Activated CD8-positive, alpha-beta memory T cell treated with anti-CD3 and anti-CD28 coated beads for 48 hours (primary cell): ENCODE results near the gene SLC25A41.
A peak's percentile ranks its signal among the peaks of the same experiment; 100 is the strongest.

ENCODE experiments used
- DNase-seq, 3 experiments: peaks; one replicate each; pipeline ENCODE4 v3.0.0-alpha.2; 2020; ENCODE audit warnings: low read depth in 2 of 3, low spot score in 2 of 3

SLC25A41 gene

DNA sequence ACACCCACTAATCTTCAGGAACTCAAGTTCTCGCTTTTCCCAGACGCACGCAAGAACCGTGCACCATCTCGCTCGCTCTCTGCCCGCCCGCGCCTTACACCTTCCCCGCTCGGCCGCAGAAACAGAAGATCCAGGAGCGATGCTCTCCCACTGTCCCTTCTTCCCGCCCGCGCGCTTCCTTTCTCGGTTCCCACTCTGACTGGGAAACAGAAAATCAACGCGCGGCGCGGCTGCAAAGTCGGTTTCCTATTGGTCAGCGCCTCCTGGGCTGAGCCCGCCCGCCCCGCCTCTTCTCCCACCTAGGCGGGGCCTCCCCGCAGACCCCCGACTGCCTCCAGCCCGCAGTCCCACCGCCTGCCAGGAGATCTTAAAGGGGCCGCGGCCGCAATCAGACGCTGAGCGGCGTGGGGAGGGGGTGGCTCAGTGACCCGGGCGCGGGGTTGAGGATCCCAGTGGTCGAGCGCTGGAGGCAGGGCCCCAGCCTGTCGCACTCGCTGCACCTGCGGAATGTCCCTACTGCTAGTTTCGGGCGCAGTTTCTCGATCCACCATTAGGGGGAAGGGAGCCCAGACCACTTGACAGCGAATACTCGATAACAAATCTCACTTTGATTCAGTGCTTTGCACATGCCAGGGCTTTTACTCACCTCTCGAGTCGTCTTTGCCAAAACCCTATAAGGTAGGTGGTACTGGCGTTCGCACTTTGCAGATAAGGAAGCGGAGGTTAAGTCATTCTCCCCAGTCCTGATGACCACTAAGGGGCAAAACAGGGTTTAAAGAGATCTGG lies 26.7 kb upstream of the SLC25A41 start:
- peak; percentile 91 to 92 (median 92) for DNase-seq

DNA sequence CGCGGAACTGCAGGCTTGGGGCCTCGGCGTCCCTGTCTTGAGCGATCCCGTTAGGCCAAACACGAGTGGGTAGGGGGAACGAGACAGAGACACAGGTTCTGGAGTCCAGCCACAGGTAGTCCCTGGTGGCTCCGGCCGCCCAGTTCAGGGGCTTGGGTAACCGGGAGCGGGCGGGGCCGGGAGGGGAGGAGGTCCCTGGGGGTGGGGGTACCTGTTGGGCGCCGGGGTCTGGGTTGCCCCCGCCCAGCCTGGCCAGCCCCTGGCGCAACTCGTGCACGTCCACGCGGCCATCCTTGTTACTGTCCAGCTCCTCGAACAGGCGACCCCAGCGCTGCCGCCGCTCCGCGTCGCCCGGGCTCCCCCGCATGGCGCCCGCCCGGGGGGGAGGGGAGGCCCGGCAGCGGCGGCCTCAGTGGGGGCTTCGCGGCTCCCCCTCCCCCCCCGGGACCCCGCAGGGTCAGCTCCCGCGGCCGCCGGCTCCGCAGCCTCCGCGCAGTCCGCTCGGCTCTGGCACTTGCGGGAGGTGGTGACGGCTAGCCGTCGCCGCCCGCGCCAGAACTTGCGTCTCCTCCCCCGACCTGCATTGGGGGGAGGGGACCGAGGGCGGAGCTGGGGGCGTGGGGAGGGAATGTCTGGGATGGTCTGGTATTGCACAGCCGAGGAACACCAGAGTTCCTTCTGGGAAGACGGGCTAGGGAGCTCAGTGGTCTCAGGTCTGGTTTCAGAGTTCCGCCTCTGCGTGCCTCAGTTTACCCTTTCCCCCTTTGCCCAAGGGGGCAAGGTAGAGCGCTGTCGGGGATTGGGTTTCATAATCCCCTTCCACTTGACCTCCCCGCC lies 25.9 kb upstream of the SLC25A41 start, which contains the start of gene SLC25A23:
Gene SLC25A23 (minus strand): TSS at position 531 of the 837 bp plus-strand sequence. CDS start 164 bp downstream, at position 367.
- DNase-seq: peak; percentile 32 to 40 (median 33)

DNA sequence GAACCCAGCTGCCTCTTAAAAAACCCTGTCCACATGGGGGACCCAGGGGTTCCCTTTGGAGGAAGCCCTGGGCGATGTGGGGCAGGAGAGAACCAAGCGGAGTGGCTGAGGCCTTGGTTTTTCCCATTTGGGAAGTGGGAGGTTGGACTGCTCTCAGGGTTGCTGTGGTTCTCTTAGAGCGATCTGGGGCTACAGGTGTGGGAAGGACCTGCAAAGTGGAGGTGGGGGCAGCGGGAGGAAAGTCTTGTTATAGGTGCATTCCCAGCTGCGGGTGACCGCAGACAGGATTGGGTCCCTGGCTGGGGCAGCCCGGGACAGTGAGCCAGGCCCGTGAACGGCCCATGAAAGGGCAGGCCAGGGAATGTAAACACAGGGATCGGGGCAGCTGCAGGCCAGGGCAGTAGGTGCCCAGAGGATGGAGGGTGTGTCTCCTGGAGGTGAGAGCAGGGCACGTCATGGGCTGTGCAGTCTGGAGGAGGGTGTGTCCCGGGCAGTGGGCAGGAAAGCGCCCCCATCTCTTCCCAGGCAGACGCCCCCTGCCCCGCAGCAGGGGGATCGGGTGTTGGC lies 25.2 kb upstream of the SLC25A41 start:
- DNase-seq: no peak

DNA sequence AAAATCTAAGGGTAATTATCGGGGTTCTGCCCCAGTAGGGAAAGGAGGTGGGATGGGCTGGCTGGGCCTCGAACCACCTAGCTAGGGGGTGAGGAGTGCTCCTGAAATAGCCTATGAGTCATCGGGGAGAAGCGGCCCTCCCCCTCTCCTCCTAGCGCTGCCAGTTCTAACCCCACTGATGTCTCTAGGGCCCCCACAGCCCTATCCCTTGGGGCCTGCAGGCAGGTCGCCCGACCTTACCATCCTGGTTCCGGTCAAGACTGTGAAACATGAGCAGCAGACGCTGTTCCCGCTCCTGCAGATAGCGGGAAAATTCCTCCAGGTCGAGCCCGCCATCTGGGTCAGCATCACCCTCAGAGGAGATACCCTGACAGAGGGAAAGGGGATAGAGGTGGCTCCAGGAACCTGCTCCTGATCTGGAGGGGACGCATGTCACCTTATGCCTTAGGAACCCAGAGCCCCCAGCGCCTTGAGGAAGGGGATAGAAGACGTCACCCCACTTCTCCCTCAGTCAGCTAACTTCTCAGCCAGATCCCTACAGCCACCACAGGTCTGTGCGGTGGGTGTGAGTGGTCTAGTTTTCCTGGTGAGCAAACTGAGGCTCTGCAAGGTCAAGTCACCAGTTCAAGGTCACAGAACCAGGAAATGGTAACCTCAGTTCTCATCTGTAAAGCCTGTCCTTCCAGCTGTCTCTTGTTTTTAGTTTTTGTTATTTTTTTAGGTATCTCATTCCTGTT lies 24.6 kb upstream of the SLC25A41 start:
- no peak for DNase-seq

DNA sequence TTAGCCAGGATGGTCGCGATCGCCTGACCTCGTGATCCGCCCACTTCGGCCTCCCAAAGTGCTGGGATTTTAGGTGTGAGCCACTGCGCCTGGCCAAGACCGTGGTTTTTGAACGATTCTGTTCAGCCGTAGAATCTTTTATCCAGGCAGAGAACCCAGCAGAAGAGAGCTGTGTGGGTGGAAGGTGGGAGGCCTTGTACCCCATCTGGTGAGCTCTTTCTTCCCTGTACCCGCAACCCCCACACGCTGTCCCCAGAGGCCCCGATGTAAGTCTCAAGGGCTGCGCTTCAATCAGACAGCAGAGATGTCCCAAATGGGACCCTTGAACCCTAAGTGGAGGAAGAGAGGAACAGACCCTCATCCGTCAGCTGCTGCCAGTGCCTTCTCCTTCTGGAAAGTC lies 22.4 kb upstream of the SLC25A41 start:
- no peak for DNase-seq

DNA sequence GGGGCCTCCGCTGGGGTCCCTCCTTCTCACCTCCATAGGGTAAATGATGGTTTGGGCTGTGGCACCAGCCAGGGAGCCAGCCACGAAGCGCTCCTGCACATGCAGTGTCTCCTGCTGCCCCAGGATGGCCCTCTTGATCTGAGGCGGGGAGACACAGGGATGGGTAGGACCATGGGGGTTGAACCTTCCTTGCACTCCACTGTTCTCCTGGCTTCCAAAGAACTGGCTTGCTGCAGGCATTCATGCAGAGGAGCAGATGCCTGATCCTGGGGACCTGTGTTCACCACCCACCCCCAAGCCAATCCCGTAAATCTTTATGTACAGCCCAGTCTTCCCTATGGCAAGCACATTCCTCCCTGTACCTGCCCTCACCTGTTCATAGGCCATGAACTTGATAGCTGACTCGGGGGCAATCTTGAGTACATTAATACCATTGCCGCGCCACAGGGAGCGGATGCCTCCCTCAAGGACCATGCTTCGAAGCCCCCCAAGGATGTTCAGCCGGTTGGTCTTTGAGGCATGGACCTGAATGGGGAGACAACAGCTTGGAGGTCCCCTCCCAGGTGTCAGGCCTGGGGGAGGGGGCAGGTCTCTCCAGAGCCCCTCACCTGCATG lies 20.5 kb upstream of the SLC25A41 start:
- DNase-seq: no peak

DNA sequence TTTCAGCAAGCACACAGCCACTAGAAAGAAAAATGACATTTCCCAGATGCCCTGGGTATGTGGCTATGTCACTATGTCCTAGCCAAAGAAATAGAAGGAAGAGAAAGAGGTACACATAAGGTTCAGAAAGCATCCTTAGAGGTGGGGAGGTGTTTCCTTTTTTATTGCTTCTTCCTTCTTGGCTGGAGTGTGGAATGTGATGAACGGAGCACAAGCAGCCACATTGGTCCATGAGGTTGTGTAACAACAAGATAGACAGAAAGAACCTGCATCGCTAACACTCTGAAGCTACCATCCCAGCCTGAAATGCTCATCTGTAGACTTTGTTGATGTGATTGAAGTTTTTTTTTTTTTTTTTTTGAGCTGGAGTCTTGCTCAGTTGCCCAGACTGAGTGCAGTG lies 19.3 kb upstream of the SLC25A41 start:
- DNase-seq: no peak

DNA sequence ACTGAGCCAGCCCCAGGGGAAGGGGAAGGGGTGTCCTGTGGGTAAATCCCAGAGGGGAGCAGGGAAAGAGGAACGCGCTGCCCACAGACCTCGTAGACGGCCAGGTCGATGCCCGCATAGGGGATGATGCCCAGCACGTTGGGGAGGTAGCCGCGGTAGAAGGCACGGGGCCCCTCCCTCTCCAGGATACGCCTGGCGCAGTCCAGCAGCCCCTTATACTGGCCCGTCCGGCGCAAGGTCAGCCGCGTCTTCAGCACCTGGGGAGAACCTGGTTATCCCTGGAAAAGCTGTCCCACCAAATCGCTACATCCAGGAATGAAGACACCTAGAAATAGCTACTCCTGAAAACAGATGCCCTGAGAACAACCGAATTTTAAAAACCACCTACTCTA lies 18.7 kb upstream of the SLC25A41 start:
- no peak for DNase-seq

DNA sequence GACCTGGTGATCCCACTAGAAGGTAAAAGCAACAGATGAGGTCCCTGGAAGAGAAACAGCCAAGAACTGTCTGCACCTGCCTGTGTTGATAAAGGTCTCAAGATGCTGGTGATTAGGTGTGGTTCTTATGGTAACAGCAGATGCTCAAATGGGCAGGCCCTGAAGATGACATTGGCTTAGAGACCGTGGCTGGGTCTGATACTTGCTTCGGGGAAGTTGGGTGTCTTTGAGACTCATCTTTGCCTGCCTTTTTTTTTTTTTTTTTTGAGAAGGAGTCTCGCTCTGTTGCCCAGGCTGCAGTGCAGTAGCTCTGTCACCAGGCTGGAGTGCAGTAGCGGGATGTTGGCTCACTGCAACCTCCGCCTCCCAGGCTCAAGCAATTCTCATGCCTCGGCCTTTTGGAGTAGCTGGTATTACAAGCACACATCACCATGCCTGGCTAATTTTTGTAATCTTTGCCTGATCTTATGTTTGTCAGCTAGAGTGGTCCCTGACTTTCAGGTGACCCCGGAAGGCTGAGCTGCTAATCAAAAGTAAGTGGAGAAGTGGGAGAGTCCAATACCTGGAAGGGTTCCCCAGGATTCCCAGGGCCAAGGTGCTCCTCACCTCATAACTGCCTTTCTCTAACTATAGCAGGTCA lies 18.1 kb upstream of the SLC25A41 start:
- no peak for DNase-seq

DNA sequence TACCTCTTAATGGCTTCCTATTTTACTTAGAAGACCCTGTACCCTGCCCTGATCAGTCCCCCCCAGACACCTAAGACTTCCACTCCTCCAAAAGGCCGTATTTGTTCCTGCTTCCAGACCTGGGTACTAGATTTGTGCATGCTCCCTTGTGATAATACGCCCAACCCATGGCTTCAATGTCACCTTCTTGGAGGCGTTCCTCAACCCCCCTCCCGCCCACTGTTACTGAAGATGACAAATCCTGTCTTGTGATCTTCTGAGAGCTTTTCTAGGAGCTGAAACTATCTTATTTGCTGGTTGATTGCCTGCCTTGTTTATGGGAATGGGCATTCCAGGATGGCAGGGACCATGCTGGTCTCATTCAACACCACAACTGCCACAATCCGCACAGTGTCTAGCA lies 16.6 kb upstream of the SLC25A41 start:
- DNase-seq: no peak

DNA sequence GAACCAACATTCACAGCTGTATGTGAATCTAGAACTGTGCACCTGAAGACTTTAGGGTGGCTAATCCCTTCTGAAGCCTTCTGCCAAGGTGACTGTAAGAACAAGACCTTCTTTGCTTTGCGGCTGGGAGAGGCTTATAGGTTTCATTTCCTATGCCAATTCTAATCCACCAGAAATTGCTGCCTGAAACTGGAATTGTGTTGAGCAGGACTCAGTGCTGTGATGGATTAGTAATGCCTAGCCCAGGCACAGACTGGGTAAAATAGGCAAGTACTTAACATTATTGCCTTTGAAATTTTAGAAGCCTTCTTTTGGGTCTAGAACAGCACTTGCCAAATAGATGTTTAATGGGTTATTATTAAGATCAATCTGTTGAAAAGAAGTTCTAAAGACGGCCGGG lies 14.5 kb upstream of the SLC25A41 start:
- DNase-seq: no peak

DNA sequence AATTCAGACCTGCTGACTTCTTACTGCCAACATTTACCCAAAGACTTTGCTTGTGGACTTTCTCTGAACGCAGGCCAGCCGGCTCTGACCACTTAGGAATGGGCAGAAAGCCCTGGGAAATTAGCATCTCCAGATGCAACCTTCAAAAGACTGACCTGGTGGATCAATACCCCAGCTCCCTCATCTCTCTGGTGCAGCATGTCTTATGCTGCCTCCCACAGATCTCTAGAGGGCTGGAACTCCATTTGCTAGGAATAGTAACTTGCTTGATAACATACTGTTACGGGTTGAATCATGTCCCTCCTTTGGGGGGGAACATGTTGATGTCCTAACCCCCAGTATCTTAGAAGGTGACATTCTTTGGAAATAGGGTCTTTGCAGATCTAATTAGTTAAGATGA lies 12.9 kb upstream of the SLC25A41 start:
- no peak for DNase-seq

DNA sequence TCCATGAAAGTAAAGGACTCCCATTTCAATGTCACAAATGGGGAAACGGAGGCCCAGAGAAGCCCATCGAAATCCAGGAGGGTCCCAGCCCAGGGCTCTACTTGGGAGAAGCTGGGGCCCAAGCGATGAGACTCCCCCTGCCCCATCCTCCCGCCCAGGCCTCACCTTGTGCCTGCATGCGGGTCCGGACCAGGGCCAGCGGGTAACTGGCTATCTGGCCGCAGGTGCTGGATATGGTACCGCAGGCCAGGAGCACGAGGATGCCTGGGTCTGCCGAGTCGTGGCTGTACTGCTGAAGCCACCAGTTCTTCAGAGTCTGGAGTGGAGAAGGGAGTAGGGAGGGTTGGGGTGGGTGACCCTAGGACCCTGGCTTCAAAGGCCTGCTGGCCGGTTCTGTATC lies 10.4 kb upstream of the SLC25A41 start:
- no peak for DNase-seq

DNA sequence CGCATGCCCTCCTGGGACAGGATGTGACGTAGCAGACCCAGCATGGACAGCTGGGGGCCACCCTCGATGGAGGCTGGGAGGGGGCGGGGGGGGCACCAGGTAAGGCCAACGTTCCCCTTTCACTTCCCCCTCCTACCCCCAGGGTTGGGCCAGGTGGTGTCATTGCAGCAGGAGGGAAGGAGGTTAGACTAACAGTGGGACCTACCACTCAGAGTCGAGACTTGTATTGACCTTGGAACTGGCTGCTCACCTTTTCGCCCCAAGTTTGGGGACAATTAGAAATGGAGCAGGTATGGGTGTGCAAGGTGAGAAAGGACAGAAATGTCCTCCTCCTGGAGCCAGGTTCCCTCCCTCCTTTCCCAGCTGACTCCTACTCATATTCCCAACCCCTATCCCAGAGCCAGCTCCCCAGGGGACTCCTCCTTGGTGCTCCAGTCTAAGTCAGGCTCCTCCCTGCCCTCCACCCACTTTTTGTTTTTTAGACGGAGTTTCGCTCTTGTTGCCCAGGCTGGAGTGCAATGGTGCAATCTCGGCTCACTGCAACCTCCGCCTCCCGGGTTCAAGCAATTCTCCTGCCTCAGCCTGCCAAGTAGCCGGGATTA lies 8.6 kb upstream of the SLC25A41 start:
- no peak for DNase-seq

DNA sequence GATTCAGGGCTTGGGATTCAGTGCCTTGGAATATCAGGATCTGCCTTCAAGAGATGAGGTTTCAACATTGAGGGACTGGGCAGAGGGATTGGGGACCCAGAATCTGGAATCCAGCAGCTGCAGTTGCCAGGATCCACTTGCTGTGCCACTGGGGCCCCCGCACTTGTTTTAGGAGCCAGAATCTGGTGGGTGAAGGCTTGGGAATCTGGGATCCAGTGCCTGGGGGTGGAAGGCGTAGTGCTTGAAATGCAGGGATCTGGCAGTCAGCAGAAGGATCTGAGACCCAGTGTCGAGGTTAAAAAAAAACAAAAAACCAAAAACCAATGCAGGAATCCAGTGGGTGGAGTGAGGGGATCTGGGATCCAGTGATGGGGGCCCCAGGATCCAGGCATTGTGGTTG lies 7.3 kb upstream of the SLC25A41 start:
- no peak for DNase-seq

DNA sequence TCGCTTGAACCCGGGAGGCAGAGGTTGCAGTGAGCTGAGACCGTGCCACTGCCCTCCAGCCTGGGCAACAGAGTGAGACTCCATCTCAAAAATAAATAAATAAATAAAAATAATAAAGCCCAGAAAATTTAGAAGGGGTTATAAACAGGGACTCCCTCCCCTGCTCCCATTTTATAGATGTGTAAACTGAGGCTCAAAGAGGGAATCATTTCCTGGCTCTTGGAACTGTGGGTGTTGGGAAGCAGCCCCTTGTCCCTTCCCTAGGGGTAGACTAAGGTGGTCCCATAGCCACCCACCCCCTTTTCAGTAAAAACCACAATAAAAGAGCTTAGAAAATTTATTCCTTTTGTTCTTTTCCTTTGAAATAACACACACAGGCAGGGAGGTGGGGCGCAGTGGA lies 6.2 kb upstream of the SLC25A41 start:
- no peak for DNase-seq

DNA sequence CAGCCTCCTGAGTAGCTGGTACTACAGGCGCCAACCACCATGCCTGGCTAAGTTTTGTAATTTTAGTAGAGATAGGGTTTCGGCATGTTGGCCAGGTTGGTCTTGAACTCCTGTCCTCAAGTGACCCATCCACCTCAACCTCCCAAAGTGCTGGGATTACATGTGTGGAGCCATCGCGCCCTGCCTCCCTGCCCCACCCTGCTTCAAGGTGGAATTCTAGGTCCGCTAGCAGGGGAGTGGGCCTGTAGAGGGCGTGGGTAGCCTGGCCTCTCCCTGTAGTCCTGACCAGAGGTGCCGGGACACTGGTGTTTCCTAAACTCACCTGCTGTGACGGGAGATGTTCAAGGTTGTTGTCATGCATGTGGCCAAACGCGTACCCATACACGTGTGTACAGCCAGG lies 398 bp downstream of the SLC25A41 start:
- no peak for DNase-seq

DNA sequence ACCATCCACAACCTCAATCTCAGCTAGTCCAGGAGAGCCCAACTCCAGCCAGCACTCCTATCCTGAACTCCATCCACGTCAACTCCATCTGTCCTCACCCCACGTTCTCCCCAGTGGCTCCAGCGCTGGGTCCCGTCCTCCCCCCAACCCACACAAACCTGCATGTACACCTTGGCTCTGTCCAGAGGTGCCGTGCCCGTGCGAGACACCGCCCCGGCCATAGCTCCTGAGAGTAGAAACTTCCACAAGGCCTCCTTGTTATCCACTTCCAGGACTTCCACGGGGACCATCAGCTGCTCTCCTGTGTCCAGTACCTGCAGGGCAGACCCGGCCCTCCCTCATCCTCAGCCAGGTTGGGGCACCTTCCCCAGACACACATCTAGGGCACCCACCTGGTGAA lies 1.7 kb downstream of the SLC25A41 start:
- no peak for DNase-seq

DNA sequence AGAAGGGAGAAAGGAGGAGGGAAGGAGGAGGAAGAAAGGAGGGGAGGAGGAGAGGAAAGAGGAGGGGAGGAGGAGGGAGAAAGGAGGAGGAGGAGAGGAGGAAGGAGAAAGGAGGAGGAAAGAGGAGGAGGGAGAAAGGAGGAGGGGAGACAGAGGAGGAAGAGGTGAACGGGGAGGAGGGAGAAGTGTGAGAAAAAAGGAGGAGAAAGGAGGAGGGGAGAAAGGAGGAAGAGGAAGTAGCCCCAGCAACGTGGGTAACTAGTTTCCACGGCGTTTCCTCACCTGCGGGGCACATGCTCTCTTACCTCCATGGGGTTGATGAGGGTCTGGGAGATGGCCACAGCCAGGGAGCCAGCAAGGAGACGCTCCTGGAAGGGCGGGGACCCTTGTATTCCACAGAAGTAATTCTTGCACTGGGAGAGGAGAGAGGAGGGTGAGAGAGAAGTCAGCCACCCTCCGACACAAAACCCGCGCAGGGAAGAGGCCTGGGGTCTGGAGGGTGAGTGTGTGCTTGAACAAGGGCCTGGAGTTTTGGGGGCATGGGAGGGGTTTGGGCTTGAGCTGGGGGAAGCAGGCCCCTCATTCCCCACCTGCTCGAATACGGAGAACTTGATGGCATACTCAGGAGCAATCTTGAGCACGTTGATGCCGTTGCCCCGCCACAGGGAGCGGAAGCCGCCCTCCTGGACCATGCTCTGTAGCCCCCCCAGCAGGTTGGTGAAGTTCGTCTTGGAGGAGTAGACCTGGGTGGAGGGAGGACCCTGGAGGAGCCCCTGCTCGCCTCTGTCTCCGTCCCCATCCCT lies 3.9 kb downstream of the SLC25A41 start:
- DNase-seq: no peak
